ENCODE results near the gene RAPGEF2. TPM values are rescaled to one million over a fixed set of nuclear protein-coding genes. Genes with fewer than 3 reads are reported as not detected.

The RAPGEF2 gene
- total and polyA plus RNA-seq, 2 donors (not counting 3 experiments of a cell fraction or from before 2014, with no cell fraction given) = 28.7 to 55.2 TPM

DNA sequence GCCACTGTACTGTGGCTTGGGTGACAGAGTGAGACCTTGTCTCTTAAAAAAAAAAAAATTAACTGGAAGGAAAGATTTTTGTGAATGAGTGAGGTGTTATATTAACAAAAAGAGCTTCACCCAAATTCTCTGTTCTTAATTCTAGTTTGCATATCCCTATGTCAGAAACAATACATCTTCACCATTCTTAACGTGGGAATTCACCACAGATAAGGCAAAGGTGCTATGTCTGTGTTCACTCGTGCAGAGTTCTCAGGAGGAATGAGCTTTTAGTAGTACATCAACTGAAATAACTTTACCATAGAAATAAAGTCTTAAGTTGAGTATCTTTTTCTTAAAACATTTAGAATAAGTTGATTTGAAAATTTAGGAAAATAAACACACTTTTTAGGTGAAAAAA lies 135.1 kb downstream of the RAPGEF2 start:
- no peak for DNase-seq (ENCODE audit: low read depth, low spot score)
- Histone ChIP-seq H3K79me2 (ENCODE audit: control insufficient read depth, insufficient read depth, low read length) (peaks cover 8% of the 10 kb centered on the region), H2AFZ (ENCODE audit: low read depth, low read length) (no peak overlapping the region), H3K9me3 (replicated peaks; ENCODE audit: control insufficient read depth, insufficient read depth, low read length) (no peaks in the 10 kb centered on the region), H4K20me1 (replicated peaks; ENCODE audit: control insufficient read depth, extremely low read depth, insufficient read depth, low read length) (no peaks in the 10 kb centered on the region), H3K4me3 (replicated peaks in 1 of 3; ENCODE audit: insufficient read depth in 1 of 3, low read depth in 1 of 3, low read length in 3 of 3) (no peak overlapping the region), H3K4me2 (ENCODE audit: insufficient read depth, low read length) (no peak overlapping the region), H3K27ac (ENCODE audit: insufficient read depth, low read depth, low read length) (no peak overlapping the region), H3K9ac (replicated peaks; ENCODE audit: extremely low read depth, insufficient read depth, low read length) (no peak overlapping the region), H3K27me3 (ENCODE audit: control insufficient read depth in 2 of 2, insufficient read depth in 2 of 2, low read length in 2 of 2) (no peaks in the 10 kb centered on the region), H3K9me1 (replicated peaks; ENCODE audit: control insufficient read depth, extremely low read depth, insufficient read depth, low read length) (no peaks in the 10 kb centered on the region), H3K4me1 (ENCODE audit: control insufficient read depth, extremely low read depth, insufficient read depth, low read length) (peaks cover 11% of the 10 kb centered on the region), H3K36me3 (ENCODE audit: control insufficient read depth in 2 of 2, extremely low read depth in 1 of 2, insufficient read depth in 2 of 2, low read length in 2 of 2) (no peaks in the 10 kb centered on the region)
- dilution Hi-C loops (cut with MboI; ENCODE audit: extremely low pct_ligation_motif_present, low sequenced_read_pairs) = no loop called here
- ChIA-PET POLR2A (no interaction called here), CTCF (interaction anchor here (1.2 to 1.6 kb wide), 3 partner anchors 10 to 11 kb away, joined by 3 to 4 read pairs (median 3); no protein-coding TSS in a partner anchor)
- BruUV-seq (replicated peaks) = no TSS peak
- TF ChIP-seq, protein P1, sequence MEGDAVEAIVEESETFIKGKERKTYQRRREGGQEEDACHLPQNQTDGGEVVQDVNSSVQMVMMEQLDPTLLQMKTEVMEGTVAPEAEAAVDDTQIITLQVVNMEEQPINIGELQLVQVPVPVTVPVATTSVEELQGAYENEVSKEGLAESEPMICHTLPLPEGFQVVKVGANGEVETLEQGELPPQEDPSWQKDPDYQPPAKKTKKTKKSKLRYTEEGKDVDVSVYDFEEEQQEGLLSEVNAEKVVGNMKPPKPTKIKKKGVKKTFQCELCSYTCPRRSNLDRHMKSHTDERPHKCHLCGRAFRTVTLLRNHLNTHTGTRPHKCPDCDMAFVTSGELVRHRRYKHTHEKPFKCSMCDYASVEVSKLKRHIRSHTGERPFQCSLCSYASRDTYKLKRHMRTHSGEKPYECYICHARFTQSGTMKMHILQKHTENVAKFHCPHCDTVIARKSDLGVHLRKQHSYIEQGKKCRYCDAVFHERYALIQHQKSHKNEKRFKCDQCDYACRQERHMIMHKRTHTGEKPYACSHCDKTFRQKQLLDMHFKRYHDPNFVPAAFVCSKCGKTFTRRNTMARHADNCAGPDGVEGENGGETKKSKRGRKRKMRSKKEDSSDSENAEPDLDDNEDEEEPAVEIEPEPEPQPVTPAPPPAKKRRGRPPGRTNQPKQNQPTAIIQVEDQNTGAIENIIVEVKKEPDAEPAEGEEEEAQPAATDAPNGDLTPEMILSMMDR (IDR thresholded peaks at IDR 0.05; ENCODE audit: extremely low read depth in 1 of 2, insufficient read depth in 1 of 2, low read depth in 1 of 2, low read length in 2 of 2) = no peak
- TF ChIP-seq POLR2A (IDR thresholded peaks at IDR 0.05; ENCODE audit: low read depth, low read length) (no peak), POLR2AphosphoS5 (IDR thresholded peaks at IDR 0.05; ENCODE audit: insufficient read depth, low read depth, low read length) (no peak), MYC (IDR thresholded peaks at IDR 0.05; ENCODE audit: low read depth, low read length) (no peak), GATA2 (IDR thresholded peaks at IDR 0.05; ENCODE audit: insufficient read depth, insufficient read length, low read depth, low read length) (no peak), FOS (IDR thresholded peaks at IDR 0.05; ENCODE audit: borderline replicate concordance, insufficient read depth, low read length) (no peak), EZH2 (IDR thresholded peaks at IDR 0.05; ENCODE audit: borderline replicate concordance, low read depth, low read length, severe bottlenecking) (no peak), JUN (IDR thresholded peaks at IDR 0.05; ENCODE audit: borderline replicate concordance, insufficient read depth, insufficient read length, low read depth) (no peak)
- TF ChIP-seq, protein P2, sequence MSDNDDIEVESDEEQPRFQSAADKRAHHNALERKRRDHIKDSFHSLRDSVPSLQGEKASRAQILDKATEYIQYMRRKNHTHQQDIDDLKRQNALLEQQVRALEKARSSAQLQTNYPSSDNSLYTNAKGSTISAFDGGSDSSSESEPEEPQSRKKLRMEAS (IDR thresholded peaks at IDR 0.05; ENCODE audit: insufficient read depth, insufficient read length) = no peak
- intact Hi-C loops (cut with micrococcal nuclease) = no loop called here
- no peak for FAIRE-seq
